Measurements from ENCODE around the gene GPD1.

DNA sequence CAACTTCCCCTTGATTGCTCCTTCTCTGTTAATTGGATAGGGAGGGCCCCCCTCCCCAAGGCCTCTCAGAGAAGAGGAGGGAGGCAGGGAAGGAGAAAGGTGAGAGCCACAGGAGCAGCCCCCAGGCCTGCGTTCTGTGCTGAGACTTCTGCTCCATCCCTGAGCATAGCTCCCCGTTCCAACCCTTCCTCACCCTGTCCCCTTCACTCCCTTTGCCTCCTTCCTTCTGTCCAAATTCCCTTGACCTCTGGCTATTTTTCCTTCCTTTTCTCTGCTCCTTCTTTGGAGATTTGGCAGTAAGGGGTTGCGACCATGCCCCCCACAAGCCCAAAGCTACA is 47.2 kb upstream of the GPD1 start:
- TF ChIP-seq, protein P1, sequence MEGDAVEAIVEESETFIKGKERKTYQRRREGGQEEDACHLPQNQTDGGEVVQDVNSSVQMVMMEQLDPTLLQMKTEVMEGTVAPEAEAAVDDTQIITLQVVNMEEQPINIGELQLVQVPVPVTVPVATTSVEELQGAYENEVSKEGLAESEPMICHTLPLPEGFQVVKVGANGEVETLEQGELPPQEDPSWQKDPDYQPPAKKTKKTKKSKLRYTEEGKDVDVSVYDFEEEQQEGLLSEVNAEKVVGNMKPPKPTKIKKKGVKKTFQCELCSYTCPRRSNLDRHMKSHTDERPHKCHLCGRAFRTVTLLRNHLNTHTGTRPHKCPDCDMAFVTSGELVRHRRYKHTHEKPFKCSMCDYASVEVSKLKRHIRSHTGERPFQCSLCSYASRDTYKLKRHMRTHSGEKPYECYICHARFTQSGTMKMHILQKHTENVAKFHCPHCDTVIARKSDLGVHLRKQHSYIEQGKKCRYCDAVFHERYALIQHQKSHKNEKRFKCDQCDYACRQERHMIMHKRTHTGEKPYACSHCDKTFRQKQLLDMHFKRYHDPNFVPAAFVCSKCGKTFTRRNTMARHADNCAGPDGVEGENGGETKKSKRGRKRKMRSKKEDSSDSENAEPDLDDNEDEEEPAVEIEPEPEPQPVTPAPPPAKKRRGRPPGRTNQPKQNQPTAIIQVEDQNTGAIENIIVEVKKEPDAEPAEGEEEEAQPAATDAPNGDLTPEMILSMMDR (IDR thresholded peaks at IDR 0.05 in 2 of 3, conservative IDR thresholded peaks at IDR 0.05 in 1 of 3; ENCODE audit: control insufficient read depth in 2 of 3, extremely low read depth in 1 of 3, insufficient read depth in 1 of 3, low read depth in 3 of 3, low read length in 3 of 3) = no peak
- TF ChIP-seq RAD21 (IDR thresholded peaks at IDR 0.05; ENCODE audit: insufficient read depth, low read depth, low read length) (no peak), TAF1 (IDR thresholded peaks at IDR 0.05; ENCODE audit: borderline replicate concordance, low read depth, low read length) (no peak), POLR2A (IDR thresholded peaks at IDR 0.05; ENCODE audit: low read depth, low read length) (no peak), EZH2 (IDR thresholded peaks at IDR 0.05; ENCODE audit: borderline replicate concordance, control insufficient read depth, low read depth, low read length) (no peak), HDAC6 (IDR thresholded peaks at IDR 0.05; ENCODE audit: unreplicated experiment) (no peak), EGR1 (IDR thresholded peaks at IDR 0.05; ENCODE audit: borderline replicate concordance in 1 of 2, low read depth in 2 of 2, low read length in 2 of 2) (no peak)
- TF ChIP-seq, protein P2, sequence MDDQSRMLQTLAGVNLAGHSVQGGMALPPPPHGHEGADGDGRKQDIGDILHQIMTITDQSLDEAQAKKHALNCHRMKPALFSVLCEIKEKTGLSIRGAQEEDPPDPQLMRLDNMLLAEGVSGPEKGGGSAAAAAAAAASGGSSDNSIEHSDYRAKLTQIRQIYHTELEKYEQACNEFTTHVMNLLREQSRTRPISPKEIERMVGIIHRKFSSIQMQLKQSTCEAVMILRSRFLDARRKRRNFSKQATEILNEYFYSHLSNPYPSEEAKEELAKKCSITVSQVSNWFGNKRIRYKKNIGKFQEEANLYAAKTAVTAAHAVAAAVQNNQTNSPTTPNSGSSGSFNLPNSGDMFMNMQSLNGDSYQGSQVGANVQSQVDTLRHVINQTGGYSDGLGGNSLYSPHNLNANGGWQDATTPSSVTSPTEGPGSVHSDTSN (IDR thresholded peaks at IDR 0.05; ENCODE audit: insufficient replicate concordance, low read depth, low read length) = no peak
- TF ChIP-seq, protein P3, sequence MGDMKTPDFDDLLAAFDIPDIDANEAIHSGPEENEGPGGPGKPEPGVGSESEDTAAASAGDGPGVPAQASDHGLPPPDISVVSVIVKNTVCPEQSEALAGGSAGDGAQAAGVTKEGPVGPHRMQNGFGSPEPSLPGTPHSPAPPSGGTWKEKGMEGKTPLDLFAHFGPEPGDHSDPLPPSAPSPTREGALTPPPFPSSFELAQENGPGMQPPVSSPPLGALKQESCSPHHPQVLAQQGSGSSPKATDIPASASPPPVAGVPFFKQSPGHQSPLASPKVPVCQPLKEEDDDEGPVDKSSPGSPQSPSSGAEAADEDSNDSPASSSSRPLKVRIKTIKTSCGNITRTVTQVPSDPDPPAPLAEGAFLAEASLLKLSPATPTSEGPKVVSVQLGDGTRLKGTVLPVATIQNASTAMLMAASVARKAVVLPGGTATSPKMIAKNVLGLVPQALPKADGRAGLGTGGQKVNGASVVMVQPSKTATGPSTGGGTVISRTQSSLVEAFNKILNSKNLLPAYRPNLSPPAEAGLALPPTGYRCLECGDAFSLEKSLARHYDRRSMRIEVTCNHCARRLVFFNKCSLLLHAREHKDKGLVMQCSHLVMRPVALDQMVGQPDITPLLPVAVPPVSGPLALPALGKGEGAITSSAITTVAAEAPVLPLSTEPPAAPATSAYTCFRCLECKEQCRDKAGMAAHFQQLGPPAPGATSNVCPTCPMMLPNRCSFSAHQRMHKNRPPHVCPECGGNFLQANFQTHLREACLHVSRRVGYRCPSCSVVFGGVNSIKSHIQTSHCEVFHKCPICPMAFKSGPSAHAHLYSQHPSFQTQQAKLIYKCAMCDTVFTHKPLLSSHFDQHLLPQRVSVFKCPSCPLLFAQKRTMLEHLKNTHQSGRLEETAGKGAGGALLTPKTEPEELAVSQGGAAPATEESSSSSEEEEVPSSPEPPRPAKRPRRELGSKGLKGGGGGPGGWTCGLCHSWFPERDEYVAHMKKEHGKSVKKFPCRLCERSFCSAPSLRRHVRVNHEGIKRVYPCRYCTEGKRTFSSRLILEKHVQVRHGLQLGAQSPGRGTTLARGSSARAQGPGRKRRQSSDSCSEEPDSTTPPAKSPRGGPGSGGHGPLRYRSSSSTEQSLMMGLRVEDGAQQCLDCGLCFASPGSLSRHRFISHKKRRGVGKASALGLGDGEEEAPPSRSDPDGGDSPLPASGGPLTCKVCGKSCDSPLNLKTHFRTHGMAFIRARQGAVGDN (IDR thresholded peaks at IDR 0.05) = no peak
- TF ChIP-seq, protein P4, sequence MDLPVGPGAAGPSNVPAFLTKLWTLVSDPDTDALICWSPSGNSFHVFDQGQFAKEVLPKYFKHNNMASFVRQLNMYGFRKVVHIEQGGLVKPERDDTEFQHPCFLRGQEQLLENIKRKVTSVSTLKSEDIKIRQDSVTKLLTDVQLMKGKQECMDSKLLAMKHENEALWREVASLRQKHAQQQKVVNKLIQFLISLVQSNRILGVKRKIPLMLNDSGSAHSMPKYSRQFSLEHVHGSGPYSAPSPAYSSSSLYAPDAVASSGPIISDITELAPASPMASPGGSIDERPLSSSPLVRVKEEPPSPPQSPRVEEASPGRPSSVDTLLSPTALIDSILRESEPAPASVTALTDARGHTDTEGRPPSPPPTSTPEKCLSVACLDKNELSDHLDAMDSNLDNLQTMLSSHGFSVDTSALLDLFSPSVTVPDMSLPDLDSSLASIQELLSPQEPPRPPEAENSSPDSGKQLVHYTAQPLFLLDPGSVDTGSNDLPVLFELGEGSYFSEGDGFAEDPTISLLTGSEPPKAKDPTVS (IDR thresholded peaks at IDR 0.05; ENCODE audit: low read depth, low read length) = no peak

Data from GM12878 (cell line).